ENCODE measurements around the gene BBLN. TPM values are rescaled to one million over a fixed set of nuclear protein-coding genes. Genes with fewer than 3 reads are reported as not detected.
"Not testable (repeated sequence)": the region's sequence is repeated elsewhere in the genome, so short reads cannot be mapped to it uniquely, and the experiment has no call there.

BBLN gene
- total RNA-seq = 406 and 420 TPM in 2 replicates

DNA sequence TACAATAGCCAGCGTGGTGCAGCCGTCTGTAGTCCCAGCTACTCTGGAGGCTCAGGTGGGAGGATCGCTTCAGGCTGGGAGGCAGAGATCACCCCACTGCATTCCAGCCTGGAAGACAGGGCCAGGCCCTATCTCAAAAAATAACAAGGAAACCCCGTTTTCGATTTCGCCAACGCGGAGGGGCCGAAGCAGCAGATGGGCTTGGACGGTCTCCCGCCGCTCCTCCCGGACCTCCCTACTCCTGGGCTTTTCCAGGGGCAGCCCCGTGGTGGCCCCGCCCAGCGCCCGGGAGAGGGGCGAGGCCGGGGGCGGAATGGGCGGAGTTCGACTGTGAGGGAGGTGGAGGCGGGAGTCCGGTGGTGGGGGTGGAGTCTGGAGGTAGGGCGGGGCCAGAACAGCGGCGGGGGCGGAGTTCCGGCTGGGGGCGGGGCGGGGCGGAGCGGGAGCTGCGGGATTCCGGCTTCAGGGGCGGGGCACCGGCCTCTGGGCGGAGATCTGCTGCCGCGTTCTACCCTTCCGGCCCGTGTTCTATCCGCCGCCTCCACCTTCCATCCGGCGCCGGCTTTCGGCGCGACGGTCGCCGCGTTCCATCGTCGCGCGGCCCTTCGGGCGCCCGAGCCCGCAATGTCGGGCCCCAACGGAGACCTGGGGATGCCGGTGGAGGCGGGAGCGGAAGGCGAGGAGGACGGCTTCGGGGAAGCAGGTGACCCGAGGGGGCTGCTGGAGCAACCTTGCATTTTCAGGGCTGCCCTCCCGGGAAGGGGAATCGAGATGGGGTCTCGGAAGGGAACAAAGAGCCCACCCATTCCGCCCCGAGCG is at the start of gene BBLN:
Gene BBLN, plus strand, starts transcription at position 482 of the 819 bp plus-strand sequence. Its CDS starts 143 bp downstream, at position 625.
- Histone ChIP-seq H3K4me3 (ENCODE audit: low read depth, low read length) (peak within 1 kb of the TSS; percentile 53), H3K27me3 (ENCODE audit: control insufficient read depth, insufficient read depth, low read length) (no peaks in the 10 kb centered on the region), H3K36me3 (ENCODE audit: control insufficient read depth, insufficient read depth, low read length) (no peaks in the 10 kb centered on the region)
- TF ChIP-seq, protein P1, sequence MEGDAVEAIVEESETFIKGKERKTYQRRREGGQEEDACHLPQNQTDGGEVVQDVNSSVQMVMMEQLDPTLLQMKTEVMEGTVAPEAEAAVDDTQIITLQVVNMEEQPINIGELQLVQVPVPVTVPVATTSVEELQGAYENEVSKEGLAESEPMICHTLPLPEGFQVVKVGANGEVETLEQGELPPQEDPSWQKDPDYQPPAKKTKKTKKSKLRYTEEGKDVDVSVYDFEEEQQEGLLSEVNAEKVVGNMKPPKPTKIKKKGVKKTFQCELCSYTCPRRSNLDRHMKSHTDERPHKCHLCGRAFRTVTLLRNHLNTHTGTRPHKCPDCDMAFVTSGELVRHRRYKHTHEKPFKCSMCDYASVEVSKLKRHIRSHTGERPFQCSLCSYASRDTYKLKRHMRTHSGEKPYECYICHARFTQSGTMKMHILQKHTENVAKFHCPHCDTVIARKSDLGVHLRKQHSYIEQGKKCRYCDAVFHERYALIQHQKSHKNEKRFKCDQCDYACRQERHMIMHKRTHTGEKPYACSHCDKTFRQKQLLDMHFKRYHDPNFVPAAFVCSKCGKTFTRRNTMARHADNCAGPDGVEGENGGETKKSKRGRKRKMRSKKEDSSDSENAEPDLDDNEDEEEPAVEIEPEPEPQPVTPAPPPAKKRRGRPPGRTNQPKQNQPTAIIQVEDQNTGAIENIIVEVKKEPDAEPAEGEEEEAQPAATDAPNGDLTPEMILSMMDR (IDR thresholded peaks at IDR 0.05; ENCODE audit: insufficient read depth, low read length, poor library complexity, severe bottlenecking) = no peak
- DNase-seq (ENCODE audit: low read depth) = no peak

DNA sequence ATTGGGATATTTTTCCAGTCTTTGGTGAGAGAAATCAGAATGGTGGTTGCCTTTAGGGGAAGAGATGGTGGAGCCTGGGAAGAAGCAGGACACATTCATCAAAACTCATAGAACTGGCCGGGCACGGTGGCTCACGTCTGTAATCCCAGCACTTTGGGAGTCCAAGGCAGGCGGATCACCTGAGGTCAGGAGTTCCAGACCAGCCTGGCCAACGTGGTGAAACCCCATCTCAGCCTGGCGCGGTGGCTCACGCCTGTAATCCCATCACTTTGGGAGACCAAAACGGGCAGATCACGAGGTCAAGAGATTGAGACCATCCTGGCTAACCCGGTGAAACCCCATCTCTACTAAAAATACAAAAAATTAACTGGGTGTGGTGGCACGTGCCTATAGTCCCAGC is 48.3 kb upstream of the BBLN start:
- not testable (repeated sequence) for H3K36me3 ChIP-seq (ENCODE audit: control insufficient read depth, insufficient read depth, low read length); H3K27me3 ChIP-seq (ENCODE audit: control insufficient read depth, insufficient read depth, low read length); DNase-seq (ENCODE audit: low read depth)

DNA sequence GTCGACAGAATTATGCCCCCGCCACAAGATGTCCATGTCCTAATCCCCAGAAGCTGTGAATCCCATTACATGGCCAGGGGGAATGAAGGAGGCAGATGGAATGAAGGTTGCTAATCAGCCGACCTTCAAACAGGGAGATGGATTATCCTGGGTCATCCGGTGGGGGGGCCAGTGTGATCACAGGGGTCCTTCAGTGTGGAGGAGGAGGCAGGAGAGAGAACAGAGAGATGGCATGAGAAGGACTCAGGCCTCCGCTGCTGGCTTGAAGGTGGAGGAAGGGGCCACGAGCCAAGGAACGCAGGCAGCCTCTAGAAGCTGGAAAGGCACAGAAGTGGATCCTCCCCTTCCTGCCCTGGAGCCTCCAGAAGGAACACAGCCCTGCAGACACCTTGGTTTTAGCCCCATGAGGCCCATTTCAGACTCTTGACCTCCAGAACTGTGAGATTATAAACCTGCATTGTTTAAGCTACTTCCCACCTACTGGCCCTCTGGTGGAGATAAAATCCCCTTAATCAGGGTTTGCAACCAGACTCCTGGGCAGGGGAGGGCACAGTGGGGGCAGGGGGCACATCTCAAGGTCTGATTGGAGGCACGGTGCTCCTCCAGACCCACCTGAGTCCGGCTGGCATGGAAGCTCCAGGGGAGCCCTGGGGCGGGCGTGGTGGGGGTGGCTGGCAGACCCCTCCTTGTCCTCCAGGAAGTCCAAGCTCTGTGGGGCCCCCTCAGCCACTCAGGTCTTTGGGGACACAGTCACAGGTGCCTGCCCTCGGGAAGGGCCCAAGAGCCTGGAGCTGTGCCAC is 46.3 kb upstream of the BBLN start:
- TF ChIP-seq, protein P1 (IDR thresholded peaks at IDR 0.05; ENCODE audit: insufficient read depth, low read length, poor library complexity, severe bottlenecking) = no peak
- no peak for DNase-seq (ENCODE audit: low read depth)
- Histone ChIP-seq H3K27me3 (ENCODE audit: control insufficient read depth, insufficient read depth, low read length) (no peaks in the 10 kb centered on the region), H3K4me3 (ENCODE audit: low read depth, low read length) (no peak overlapping the region), H3K36me3 (ENCODE audit: control insufficient read depth, insufficient read depth, low read length) (no peaks in the 10 kb centered on the region)

More for the DNA sequence above, 48.3 kb upstream of the BBLN start:
- H3K4me3 ChIP-seq (ENCODE audit: low read depth, low read length) = not testable (repeated sequence)

DNA sequence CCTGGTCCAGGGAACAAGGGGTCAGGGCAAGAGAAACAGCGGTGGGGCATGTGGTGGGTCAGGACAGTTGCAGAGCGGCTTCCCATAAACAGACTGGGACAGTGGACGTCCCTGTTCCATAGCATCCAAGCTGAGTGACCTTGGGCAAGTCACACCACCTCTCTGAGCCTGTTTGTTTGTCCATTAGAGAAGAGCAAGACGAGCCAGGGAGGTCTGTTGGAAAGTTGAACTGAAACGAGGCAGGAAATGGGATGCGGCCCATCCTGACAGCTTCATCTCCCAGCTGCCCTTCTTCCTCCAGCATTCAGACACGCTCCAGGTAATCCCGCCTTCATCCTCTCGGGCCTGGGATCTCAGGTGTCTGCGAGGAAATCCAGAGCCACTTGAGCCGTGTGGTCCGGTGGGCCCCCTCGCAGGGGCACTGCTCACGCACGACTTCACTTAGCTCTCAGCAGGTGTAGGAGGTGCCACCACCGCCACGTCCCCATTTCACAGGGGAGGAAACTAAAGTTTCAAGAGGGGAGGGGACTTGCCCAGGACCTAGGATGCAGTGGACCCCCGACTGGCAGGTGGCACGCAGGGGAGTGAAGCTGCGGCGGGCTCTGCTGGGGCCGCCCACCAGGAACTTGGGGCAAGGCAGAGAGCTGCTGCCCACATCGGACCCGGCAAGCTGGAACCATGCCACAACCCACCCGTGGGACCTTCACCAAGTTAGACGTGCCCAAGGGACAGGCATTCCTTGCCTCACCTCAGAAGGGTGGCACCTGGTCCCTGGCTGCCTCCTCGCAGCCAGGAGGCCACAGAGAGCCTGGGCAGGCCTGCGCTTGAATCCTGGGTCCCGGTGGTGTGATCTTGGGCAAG is 45.5 kb upstream of the BBLN start:
- H3K27me3 ChIP-seq (ENCODE audit: control insufficient read depth, insufficient read depth, low read length) = no peaks in the 10 kb centered on the region
- DNase-seq (ENCODE audit: low read depth) = no peak
- no peaks in the 10 kb centered on the region for H3K36me3 ChIP-seq (ENCODE audit: control insufficient read depth, insufficient read depth, low read length)
- no peak overlapping the region for H3K4me3 ChIP-seq (ENCODE audit: low read depth, low read length)
- TF ChIP-seq, protein P1 (IDR thresholded peaks at IDR 0.05; ENCODE audit: insufficient read depth, low read length, poor library complexity, severe bottlenecking) = no peak

- Histone ChIP-seq H3K36me3 (ENCODE audit: control insufficient read depth, insufficient read depth, low read length) (no peaks in the 10 kb centered on the region), H3K27me3 (ENCODE audit: control insufficient read depth, insufficient read depth, low read length) (no peaks in the 10 kb centered on the region), H3K4me3 (ENCODE audit: low read depth, low read length) (no peak overlapping the region)
- no peak for DNase-seq (ENCODE audit: low read depth)
- TF ChIP-seq, protein P1 (IDR thresholded peaks at IDR 0.05; ENCODE audit: insufficient read depth, low read length, poor library complexity, severe bottlenecking) = no peak
Measured at GRCh38 chr9:128115187-128116103, 44.6 kb upstream of the BBLN start.

Measured in kidney epithelial cell (primary cell).